Measurements from ENCODE around the gene DEAF1. TPM values are rescaled to one million over a fixed set of nuclear protein-coding genes. Genes with fewer than 3 reads are reported as not detected.
"Not testable (repeated sequence)": the region's sequence is repeated elsewhere in the genome, so short reads cannot be mapped to it uniquely, and the experiment has no call there.

DEAF1 gene
- total and polyA plus RNA-seq, 8 donors: 12.3 to 111 (median 37.0) TPM

DNA sequence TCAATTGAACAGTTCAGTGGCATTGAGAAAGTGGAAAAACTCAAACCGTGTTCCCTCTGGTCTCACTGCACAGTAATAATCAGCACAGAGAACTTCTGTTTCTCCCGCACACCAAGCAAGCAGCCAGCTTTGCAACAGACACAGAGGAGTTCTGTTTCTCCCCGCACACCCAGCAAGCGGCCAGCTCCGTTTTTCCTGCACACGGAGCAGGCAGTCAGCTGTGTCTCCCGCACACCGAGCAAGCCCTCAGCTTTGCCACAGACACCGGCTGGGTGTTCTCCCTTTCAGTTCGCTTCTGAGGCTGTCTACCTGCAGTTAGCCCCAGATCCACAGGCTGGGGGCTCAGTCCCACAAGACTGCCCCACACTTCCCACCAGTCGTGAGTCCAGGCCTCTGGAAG is 42.3 kb upstream of the DEAF1 start:
- Histone ChIP-seq H3K4me1 (peaks cover 0 to 6% (median 0%) of the 10 kb centered on the region in 4 donors), H3K36me3 (no peaks in the 10 kb centered on the region), H3K9me3 (no peaks in the 10 kb centered on the region), H3K27ac (no peak overlapping the region), H3K27me3 (peaks cover 0 to 14% (median 0%) of the 10 kb centered on the region in 3 donors), H3K4me3 (no peak overlapping the region)
- whole genome bisulfite sequencing, 5 donors: 29 to 47% (median 42%) methylated on average over 9 to 11 of the region's 11 CpGs
- TF ChIP-seq EP300 (IDR thresholded peaks at IDR 0.05): no peak
- TF ChIP-seq POLR2A (IDR thresholded peaks at IDR 0.05): no peak
- intact Hi-C loops (cut with DNase I; ENCODE audit: low total_unique reads): no loop called here
- peak in 1 of 2 donors; percentile 16 for DNase-seq

DNA sequence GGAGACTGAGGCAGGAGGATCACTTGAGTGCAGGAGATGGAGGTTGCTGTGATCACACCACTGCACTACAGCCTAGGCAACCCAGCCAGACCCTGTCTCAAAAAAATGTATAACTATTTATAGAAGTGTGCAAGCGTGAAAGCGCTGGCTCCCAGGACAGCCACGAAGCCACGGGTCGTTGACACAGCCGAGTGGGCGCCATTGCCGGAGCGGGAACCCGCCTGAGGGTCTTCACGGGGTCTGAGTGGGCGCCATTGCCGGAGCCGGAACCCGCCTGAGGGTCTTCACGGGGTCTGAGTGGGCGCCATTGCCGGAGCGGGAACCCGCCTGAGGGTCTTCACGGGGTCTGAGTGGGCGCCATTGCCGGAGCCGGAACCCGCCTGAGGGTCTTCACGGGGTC is 39.5 kb upstream of the DEAF1 start:
- intact Hi-C loops (cut with DNase I; ENCODE audit: low total_unique reads); H3K27ac ChIP-seq; H3K36me3 ChIP-seq; DNase-seq; H3K4me3 ChIP-seq; H3K4me1 ChIP-seq; H3K9me3 ChIP-seq: not testable (repeated sequence)
- peaks cover 0 to 33% (median 0%) of the 10 kb centered on the region in 3 donors for H3K27me3 ChIP-seq
- WGBS, 5 donors: 90 to 96% (median 93%) methylated on average over 10 to 26 of the region's 26 CpGs

DNA sequence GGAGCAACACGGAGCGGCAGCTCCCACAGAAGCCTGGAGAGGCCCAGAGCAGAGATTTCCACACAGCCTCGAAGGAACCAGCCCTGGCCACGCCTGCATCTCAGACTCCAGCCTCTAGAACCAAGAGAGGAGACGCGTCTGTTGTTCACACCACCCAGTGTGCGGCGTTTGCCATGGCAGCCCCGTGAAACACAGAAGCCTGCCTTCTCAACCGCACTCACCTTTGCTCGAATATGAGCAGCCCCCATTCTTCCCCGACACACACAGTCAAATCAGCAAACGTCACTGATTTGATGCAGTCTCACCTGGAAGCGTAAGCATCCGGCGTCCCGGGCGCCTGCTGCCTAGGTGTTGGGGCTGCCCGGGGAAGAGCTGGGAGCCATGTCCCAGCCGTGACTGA is 38.0 kb upstream of the DEAF1 start:
- no peaks in the 10 kb centered on the region for H3K9me3 ChIP-seq
- 52 to 74% (median 70%) methylated on average over 17 to 20 of the region's 20 CpGs for WGBS, 5 donors
- H3K4me1 ChIP-seq: peaks cover 5 to 24% (median 9%) of the 10 kb centered on the region in 4 donors
- DNase-seq: peak in 1 of 2 donors; percentile 12
- H3K36me3 ChIP-seq: no peaks in the 10 kb centered on the region
- H3K27me3 ChIP-seq: peaks cover 0 to 44% (median 0%) of the 10 kb centered on the region in 3 donors
- intact Hi-C loops (cut with DNase I; ENCODE audit: low total_unique reads): no loop called here
- H3K27ac ChIP-seq: no peak overlapping the region
- TF ChIP-seq, protein P1, sequence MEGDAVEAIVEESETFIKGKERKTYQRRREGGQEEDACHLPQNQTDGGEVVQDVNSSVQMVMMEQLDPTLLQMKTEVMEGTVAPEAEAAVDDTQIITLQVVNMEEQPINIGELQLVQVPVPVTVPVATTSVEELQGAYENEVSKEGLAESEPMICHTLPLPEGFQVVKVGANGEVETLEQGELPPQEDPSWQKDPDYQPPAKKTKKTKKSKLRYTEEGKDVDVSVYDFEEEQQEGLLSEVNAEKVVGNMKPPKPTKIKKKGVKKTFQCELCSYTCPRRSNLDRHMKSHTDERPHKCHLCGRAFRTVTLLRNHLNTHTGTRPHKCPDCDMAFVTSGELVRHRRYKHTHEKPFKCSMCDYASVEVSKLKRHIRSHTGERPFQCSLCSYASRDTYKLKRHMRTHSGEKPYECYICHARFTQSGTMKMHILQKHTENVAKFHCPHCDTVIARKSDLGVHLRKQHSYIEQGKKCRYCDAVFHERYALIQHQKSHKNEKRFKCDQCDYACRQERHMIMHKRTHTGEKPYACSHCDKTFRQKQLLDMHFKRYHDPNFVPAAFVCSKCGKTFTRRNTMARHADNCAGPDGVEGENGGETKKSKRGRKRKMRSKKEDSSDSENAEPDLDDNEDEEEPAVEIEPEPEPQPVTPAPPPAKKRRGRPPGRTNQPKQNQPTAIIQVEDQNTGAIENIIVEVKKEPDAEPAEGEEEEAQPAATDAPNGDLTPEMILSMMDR (IDR thresholded peaks at IDR 0.05): no peak
- TF ChIP-seq POLR2A (IDR thresholded peaks at IDR 0.05) (no peak), POLR2AphosphoS5 (IDR thresholded peaks at IDR 0.05) (no peak), EP300 (IDR thresholded peaks at IDR 0.05) (no peak)
- H3K4me3 ChIP-seq: no peak overlapping the region

DNA sequence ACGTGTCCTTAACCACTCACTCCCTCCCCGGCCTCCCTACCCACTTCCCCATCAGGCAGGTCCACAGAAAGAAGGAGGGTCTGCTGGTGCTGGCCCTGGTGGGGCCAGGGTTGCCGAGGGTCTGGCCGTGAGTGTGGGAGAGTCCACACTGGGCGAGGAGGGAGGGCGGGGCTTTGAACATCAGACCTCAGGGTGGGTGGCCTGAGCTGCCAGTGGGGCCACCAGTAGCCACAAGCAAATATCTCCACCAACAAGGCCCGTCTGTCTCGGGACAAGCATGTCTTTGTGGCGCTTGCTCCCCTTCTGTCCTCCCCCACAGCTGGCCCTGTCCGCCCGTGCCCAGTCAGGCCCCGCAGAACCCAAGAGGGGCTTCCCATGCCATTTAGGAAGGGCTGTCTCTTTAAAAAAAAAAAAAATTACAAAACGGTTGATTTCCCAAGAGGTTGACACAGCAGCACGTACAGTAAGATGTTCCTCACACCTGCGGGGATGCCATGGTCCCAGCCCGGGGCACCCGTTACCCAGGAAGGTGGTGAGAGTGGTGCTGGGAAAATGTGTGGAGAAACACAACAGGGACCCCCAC is 34.6 kb upstream of the DEAF1 start:
- H3K9me3 ChIP-seq: no peaks in the 10 kb centered on the region
- H3K4me1 ChIP-seq: peaks cover 33 to 53% (median 38%) of the 10 kb centered on the region in 4 donors
- peaks cover 0 to 7% (median 2%) of the 10 kb centered on the region in 4 donors for H3K36me3 ChIP-seq
- intact Hi-C loops (cut with DNase I; ENCODE audit: low total_unique reads): loop anchor here (10.0 kb wide), 1 partner anchor 65 kb away; no protein-coding TSS in a partner anchor
- H3K27ac ChIP-seq: peak overlapping the region in 2 of 5 donors; percentile 10 to 26
- H3K27me3 ChIP-seq: peaks cover 0 to 63% (median 19%) of the 10 kb centered on the region in 3 donors
- H3K4me3 ChIP-seq: no peak overlapping the region
- TF ChIP-seq POLR2A (IDR thresholded peaks at IDR 0.05) (no peak), EP300 (IDR thresholded peaks at IDR 0.05) (no peak), POLR2AphosphoS5 (IDR thresholded peaks at IDR 0.05) (no peak)
- TF ChIP-seq, protein P1 (IDR thresholded peaks at IDR 0.05): no peak
- 19 to 52% (median 33%) methylated on average over 13 to 17 of the region's 17 CpGs for WGBS, 5 donors
- peak in 1 of 2 donors; percentile 43 for DNase-seq

DNA sequence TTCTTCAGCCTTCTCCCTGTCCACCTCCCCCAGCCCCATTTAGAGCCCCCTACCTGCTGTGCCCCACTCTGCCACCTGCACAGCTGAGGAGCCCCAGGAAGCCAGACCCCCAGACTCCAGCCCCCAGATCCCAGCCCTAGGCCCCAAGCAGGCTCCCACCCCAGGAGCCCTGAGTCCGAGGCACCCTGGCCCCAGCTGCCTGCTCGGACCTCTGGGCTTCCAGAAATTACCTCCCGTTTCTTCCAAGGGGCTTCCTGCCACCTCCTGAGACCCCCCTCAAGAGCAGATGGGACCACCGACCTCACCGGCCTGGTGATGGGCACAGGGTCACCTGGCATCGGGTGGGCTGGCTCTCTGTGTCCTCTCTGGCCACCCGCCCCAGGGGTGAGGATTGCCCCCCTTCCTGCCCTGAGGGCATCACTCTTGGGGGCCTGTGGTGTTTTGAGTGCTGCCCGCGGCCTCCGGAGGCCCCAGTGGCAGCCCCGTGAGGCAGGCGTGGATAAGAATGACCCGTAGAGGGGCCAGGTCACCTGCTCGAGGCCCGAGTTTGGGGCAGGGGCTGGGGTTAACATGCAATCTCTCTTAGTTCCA is 34.0 kb upstream of the DEAF1 start:
- WGBS, 5 donors: 46 to 57% (median 48%) methylated on average over 9 to 15 of the region's 15 CpGs
- DNase-seq: no peak
- H3K9me3 ChIP-seq: no peaks in the 10 kb centered on the region
- no peak overlapping the region for H3K4me3 ChIP-seq
- TF ChIP-seq, protein P1 (IDR thresholded peaks at IDR 0.05): no peak
- no peak for TF ChIP-seq POLR2A (IDR thresholded peaks at IDR 0.05)
- TF ChIP-seq POLR2AphosphoS5 (IDR thresholded peaks at IDR 0.05): no peak
- TF ChIP-seq EP300 (IDR thresholded peaks at IDR 0.05): no peak
- peaks cover 0 to 69% (median 21%) of the 10 kb centered on the region in 3 donors for H3K27me3 ChIP-seq
- H3K4me1 ChIP-seq: peaks cover 33 to 54% (median 38%) of the 10 kb centered on the region in 4 donors
- intact Hi-C loops (cut with DNase I; ENCODE audit: low total_unique reads): loop anchor here (10.0 kb wide), 1 partner anchor 64 kb away; no protein-coding TSS in a partner anchor
- peak overlapping the region in 3 of 5 donors; percentile 66 to 80 (median 70) for H3K27ac ChIP-seq
- H3K36me3 ChIP-seq: peaks cover 2 to 13% (median 7%) of the 10 kb centered on the region in 4 donors
